AG08395 (cell line): ENCODE results near the gene MROH2A.
"Not testable (repeated sequence)": the region's sequence is repeated elsewhere in the genome, so short reads cannot be mapped to it uniquely, and the experiment has no call there.

ENCODE experiments used
- DNase-seq: peaks from one replicate; pipeline ENCODE4 v3.0.0; 2012; ENCODE audit warnings: mixed read lengths, low spot score

Gene MROH2A, protein sequence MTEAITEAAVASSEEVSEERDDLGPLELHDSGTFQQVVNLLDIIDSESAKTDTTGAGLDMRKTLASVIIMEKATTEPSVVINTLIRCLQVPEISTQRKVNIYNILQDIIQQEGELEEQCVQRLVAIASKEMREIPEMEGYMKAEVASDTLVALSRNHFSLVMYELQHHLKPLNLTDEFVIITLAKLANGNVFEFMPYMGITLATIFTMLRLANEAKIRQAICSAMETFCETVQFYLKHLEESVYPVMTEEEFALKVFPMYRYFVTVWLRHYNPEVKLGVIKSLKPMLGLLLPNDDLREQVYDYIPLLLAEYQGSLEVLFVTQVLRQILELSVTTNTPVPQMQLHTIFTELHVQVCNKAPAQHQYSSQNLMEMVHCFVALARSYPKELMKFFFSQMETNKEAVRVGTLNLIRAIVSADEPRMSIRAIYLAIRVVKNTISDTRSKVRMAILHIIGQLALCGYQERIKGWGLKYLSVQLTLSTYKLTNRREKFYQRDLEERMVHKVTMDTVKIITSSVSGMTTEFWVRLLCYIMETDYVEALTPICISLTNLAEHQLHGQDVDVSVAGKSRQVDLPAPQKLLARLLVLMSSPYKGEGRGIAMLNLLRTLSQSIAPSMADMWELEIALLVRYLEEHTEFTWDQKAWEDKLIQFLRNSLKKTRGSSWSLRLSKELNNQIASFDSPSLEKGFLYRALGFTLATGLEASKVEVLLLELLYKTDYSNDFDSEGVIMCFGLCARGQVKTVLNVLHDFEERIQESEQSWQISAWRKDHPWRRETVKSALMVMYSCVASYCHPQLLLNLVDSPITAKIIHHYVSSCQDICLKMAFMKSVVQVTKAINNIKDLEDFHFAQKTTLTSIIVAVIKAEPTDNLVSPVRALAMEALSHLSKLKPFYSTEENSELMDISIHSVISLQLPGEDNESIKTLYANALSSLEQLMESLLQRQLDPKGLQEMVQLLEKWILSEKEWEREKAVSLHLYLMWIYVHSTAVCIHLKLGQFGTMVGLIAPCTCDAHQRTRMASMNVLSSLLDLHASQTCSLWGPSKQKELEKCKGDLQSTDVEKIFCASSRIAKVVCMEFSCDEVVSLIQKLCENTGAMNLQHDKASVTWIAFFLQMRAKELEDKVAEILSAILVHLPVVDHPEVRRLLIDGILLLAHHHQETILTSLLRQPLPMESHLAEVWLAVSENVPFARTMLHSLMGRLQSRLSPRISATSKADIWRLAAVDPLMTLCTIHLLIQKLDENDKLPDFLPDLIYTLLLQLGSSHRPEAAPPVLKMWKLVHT (N-terminal part only)

DNA sequence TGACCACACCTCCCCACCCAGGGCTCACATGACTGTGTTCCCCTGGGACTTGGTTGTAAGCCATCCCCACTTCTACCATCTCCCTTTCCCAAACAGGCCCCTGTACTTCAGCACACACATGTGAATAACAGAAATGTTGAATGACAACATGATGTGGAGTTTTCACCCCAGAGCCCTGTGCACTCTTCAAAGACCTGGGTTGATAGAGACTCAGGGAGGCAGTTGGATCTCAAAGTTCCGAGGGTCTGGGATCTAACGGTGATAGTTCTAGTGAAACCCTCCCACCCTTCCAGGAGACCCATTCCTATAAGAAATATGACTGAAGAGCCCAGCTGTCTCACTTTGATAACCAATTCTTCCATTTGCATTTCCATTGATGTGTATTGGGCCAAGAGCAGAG is at the start of gene MROH2A:
Gene MROH2A (plus strand): TSS at position 301 of the 400 bp plus-strand sequence. CDS start 1,029 bp downstream, outside the sequence.
- DNase-seq = no peak

DNA sequence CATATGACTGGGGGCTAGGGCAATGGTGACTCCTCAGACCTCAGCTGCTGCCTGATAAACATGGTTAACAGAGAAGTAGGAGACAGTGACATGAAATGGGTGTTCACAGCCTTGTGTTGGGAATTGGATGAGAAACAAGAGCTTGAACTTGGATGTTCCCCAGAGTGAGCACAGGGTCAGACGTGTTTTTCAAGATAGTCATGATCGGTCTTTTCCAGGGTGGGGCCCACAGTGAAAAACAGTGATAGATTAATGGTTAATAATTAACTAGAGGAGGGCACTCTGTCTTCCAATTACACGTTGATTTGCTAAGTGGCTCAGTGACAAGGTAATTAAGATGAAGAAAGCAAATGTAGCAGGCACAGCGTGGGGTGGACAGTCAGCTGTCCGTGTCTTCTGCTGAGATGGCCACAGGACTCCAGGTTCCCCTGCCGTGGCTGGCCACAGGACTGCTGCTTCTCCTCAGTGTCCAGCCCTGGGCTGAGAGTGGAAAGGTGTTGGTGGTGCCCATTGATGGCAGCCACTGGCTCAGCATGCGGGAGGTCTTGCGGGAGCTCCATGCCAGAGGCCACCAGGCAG is 49.3 kb upstream of the MROH2A start, which contains the start of gene UGT1A3:
Gene UGT1A3 (plus strand): TSS at position 320 of the 579 bp plus-strand sequence. CDS start 85 bp downstream, at position 405.
- DNase-seq = no peak

DNA sequence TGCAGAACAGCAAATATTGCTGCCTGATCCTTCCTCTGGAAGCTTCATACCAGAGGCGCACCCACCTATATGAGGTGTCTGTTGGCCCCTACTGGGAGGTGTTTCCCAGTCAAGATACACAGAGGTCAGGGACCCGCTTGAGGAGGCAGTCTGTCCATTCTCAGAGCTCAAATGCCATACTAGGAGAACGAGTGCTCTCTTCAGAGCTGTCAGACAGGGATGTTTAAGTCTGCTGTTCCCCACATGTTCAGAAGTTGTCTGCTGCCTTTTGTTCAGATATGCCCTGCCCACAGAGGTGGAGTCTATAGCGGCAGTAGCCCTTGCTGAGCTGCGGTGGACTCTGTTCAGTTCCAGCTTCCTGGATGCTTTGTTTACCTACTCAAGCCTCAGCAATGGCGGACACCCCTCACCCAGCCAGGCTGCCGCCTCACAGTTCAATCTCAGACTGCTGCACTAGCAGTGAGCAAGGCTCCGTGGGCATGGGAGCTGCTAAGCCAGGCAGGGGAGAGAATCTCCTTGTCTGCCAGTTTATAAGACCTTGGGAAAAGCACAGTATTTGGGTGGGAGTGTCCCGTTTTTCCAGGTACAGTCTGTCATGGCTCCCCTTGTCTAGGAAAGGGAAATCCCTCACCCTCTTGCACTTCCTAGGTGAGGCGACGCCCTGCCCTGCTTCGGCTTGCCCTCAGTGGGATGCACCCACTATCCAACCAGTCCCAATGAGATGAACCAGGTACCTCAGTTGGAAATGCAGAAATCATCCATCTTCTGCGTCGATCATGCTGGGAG is 41.1 kb upstream of the MROH2A start:
- not testable (repeated sequence) for DNase-seq

DNA sequence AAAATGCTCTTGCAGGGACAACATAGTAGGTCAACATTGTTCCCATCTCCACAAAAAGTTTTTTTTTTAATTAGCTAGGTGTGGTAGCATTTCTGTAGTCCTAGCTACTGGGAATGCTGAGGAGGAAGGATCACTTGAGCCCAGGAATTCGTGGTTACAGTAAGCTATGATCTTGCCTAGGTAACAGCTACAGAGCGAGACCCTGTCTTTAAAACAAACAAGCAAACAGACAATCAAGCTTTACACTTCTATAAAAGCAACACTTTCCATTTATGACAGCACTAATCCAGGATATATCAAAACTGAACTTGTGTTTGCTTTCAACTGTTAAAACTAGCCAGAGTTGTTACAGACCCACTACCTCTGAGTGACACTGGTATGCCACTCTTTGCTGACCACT is 37.3 kb upstream of the MROH2A start:
- DNase-seq = no peak

DNA sequence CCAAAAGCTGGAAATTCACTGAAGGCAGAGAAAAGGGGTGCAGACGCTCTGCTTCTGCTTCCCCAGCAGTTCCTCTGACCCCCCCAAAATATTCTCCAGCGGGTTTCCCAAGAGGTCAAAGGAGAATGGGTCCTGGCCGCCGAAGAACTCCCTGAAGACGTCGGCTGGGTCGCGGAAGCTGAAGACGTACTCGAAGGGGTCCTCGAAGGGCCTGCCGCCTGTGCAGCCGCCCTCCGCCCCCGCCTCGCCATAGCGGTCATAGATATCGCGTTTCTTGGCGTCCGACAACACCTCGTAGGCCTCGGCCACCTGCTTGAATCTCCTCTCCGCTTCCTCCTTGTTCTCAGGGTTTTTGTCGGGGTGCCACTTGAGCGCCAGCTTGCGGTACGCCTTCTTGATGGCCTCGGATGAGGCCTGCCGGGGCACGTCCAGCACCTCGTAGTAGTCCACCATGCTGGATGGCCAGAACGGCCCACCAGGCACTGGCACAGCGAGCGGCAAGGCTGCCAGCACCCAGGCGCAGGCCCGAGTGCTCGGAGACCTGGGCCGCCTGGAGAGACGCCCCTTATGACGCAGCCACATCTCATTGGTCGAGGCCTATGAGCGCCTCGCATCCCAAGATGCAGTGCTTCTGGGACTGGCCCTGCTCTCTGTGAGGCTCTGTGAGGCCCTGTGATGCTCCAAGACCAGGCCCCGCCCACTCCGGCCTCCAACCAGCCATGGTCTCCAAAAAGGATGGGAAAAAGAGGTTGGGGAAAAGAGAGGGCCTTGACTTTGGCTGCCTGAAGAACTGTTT is 34.5 kb upstream of the MROH2A start:
- DNase-seq = no peak

DNA sequence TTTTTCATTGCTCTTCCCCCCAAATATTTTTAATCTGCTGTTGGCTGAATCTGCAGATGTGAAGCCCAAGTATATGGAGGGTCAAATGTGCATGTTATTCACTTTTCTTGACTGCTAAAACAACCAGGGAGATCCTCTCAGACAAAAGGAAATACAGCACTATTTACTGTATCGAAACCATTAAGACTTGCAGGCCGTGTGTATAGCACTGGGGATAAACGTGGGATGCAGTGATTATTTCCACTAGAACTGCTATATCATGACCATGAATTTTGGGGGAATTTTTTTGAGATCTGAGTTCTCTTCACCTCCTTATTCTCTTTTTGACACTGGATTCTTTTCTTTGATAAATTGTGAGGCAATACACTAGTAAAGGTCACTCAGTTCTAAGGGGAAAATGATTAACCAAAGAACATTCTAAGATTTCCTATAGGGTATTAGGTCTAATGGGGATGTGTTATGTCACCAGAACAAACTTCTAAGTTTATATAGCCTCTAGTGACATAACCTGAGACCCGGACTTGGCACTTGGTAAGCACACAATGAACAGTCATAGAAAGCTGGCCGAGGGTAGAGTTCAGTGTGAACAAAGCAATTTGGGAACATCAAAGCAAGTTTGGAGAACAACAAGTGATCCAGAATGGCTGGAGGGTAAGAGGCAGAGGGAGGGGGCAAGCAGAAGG is 32.9 kb upstream of the MROH2A start:
- no peak for DNase-seq

DNA sequence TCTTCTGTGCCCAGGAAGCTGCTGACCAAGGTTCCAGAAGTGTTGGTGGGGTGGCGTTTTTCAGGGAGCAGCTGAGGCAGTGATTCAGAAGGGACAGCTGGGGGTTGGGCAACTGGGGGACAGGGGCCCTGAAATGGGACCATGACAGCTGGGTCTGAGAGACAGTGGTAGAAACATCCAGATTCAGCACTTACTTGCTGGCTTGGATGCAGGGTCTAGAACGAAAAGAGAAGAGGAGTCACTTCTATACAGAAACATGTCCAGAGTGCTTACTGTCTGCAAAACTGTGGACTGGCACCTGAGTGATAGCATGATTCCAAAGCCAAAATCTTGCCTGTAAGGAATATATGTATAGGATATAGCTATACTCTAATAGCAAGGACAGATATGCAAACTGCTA is 32.3 kb upstream of the MROH2A start:
- not testable (repeated sequence) for DNase-seq

DNA sequence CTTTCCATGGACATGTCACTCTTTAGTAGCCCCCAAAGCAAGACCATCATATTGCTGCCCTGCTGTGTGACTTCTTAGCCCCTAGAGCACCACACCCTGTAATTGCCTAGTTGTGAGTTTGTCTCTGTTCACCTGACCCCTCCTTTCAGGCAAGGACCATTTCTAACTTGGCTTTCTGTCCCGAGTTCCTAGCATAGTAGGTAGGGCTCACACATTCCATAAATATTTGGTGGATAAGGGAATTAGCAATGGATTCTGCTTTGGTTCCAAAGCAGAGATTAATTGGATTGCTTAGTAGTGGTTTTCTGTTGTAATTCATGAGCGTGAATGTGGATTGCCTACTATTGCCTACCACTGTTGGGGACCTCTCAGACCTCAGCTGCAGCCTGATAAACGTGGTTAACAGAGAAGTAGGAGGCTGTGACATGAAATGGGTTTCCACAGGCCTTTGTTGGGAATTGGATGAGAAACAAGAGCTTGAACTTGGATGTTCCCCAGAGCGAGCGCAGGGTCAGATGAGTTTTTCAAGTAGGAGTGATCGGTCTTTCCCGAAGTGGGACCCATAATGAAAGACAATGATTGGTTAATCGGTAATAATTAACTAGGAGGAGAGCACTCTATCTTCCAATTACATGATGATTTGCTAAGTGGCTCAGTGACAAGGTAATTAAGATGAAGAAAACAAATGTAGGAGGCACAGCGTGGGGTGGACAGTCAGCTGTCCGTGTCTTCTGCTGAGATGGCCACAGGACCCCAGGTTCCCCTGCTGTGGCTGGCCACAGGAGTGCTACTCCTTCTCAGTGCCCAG is 31.5 kb upstream of the MROH2A start:
- no peak for DNase-seq

DNA sequence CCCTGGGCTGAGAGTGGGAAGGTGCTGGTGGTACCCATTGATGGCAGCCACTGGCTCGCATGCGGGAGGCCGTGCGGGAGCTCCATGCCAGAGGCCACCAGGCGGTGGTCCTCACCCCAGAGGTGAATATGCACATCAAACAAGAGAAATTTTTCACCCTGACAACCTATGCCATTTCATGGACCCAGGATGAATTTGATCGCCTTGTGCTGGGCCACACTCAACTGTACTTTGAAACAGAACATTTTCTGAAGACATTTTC is 30.9 kb upstream of the MROH2A start:
- no peak for DNase-seq

DNA sequence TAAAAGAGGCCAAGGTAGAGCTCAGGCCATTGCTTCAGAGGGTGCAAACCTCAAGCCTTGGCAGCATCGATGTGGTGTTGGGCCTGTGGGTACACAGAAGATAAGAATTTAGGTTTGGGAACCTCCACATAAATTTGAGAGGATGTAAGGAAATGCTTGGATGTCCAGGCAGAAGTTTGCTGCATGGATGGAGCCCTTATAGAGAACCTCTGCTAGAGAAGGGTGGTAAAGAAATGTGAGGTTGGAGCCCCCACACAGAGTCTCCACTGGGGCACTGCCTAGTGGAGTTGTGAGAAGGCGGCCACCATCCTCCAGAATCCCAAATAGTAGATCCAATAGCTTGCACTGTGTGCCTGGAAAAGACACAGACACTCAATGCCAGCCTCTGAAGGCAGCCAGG is 27.4 kb upstream of the MROH2A start:
- DNase-seq = not testable (repeated sequence)

DNA sequence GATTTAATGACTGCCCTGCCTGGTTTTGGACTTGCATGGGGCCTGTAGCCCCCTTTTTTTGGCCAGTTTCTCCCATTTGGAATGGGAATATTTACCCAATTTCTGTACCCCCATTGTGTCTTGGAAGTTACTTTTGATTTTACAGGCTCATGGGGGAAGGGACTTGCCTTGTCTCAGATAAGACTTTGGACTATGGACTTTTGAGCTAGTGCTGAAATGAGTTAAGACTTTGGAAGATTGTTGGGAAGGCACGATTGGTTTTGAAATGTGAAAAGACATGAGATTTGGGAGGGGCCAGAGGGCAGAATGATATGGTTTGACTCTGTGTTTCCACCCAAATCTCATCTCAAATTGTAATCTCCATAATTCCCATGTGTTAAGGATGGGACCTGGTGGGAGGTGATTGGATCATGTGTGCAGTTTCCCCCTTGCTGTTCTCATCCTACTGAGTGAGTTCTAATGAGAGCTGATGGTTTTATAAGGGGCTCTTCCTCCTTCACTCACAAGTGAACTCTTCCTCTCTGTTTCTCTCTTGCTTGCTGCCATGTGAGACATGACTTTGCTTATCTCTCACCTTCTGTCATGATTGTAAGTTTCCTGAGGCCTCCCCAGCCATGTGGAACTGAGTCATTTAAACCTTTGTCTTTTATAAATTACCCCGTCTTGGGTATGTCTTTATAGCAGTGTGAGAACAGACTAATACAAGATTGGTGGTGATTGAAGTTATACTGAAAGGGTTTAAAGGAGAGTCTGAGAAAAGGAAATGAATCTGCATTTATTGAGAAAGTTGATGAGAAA is 26.7 kb upstream of the MROH2A start:
- DNase-seq = not testable (repeated sequence)

DNA sequence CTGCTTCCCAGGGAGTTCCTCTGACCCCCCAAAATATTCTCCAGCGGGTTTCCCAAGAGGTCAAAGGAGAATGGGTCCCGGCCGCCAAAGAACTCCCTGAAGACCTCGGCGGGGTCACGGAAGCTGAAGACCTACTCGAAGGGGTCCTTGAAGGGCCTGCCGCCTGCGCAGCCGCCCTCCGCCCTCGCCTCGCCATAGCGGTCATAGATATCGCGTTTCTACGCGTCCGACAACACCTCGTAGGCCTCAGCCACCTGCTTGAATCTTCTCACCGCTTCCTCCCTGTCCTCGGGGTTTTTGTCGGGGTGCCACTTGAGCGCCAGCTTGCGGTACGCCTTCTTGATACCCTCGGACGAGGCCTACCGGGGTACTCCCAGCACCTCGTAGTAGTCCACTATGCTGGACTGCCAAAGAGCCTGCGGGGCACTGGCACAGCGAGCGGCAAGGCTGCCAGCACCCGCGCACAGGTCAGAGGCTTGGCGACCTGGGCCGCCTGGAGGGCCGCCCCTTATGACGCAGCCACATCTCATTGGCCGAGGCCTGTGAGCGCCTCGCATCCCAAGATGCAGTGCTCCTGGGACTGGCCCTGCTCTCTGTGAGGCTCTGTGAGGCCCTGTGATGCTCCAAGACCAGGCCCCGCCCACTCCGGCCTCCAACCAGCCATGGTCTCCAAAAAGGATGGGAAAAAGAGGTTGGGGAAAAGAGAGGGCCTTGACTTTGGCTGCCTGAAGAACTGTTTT is 23.1 kb upstream of the MROH2A start:
- no peak for DNase-seq

DNA sequence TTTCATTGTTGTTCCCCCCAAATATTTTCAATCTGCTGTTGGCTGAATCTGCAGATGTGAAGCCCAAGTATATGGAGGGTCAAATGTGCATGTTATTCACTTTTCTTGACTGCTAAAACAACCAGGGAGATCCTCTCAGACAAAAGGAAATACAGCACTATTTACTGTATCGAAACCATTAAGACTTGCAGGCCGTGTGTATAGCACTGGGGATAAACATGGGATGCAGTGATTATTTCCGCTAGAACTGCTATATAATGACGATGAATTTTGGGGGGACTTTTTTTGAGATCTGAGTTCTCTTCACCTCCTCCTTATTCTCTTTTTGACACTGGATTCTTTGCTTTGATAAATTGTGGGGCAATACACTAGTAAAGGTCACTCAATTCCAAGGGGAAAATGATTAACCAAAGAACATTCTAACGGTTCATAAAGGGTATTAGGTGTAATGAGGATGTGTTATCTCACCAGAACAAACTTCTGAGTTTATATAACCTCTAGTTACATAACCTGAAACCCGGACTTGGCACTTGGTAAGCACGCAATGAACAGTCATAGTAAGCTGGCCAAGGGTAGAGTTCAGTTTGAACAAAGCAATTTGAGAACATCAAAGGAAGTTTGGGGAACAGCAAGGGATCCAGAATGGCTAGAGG is 21.6 kb upstream of the MROH2A start:
- DNase-seq = no peak

DNA sequence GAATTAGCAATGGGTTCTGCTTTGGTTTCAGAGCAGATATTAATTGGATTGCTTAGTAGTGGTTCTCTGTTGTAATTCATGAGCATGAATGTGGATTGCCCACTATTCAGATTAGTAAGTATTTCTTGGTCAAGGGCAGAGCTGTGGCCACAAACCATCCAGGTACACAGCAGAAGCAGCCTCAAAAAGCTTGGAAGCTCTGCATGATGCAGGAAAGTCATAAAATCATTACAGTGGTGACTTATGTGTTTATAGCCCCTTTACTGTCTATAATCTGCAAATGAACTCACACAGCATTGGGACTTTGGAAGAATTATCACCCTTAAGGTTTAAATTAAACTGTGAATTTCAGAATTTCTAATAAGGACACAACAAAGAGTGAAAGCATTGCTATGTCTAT is 20.0 kb upstream of the MROH2A start:
- DNase-seq = no peak

DNA sequence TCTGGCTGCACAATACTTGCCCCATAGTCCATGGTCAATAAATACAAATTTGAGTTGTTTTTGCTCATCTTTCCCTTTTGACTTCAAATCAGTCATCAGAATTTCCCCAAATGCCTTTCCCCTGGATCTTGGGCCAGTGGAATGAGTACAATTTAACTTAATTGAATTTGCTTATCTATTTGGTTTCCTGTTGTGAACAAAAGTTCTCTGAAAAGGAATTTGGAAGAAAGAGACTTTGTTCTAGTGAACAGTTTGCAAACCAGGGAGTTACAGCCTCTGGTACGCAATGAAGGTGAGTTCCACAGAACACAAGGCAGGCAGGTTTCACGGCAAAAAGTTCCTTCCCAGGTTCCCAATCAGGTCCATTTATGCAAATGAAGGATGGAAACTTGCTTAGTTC is 19.3 kb upstream of the MROH2A start:
- no peak for DNase-seq

DNA sequence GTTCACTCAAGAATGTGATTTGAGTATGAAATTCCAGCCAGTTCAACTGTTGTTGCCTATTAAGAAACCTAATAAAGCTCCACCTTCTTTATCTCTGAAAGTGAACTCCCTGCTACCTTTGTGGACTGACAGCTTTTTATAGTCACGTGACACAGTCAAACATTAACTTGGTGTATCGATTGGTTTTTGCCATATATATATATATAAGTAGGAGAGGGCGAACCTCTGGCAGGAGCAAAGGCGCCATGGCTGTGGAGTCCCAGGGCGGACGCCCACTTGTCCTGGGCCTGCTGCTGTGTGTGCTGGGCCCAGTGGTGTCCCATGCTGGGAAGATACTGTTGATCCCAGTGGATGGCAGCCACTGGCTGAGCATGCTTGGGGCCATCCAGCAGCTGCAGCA is 18.1 kb upstream of the MROH2A start, which contains the start of gene UGT1A1:
Gene UGT1A1 (plus strand): TSS at position 228 of the 400 bp plus-strand sequence. CDS start 18 bp downstream, at position 246.
- no peak for DNase-seq
